GM15510 (cell line): ENCODE data around the gene ITGA8.

Experiments
- POLR2A ChIP-seq: IDR thresholded peaks from 3 replicates; pipeline ENCODE4 v1.6.1; 2011; ENCODE audit warnings: borderline replicate concordance; ENCODE audit not compliant: insufficient read length; ENCODE audit errors: extremely low read depth

The ITGA8 gene

DNA sequence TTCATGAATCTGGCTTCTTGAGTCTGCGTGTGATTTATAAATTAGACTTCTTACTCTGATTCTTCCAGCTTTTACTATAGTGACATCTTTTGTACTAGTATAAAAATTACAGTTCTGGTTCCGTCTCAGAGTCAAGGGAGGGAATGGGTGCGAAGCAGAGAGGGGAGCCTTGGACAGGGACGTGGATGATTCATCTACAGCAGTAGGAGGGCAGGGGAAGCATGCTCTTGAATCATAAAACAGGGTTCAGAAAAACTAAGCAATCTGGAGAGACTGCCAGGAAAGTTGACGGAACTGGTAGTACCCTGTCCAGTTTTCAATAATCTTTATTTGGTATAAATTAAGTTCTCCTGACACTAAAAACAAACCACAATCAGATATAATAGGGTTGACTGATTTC, 58.1 kb downstream of the ITGA8 start:
- no peak for TF ChIP-seq POLR2A

DNA sequence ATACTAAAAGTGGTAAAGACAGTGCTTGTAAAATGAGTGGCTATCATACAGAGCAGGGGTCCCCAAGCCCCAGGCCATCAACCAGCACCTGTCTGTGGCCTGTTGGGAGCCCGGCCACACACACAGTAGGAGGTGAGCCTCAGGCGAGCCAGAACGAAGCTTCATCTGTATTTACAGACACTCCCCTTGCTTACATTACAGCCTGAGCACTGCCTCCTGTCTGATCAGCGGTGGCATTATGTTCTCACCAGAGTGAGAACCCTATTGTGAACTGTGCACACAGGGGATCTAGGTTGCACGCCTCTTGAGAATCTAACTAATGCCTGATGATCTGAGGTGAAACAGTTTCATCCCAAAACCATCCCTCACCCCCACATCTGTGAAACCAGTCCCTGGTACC, 58.7 kb downstream of the ITGA8 start:
- TF ChIP-seq POLR2A = no peak

DNA sequence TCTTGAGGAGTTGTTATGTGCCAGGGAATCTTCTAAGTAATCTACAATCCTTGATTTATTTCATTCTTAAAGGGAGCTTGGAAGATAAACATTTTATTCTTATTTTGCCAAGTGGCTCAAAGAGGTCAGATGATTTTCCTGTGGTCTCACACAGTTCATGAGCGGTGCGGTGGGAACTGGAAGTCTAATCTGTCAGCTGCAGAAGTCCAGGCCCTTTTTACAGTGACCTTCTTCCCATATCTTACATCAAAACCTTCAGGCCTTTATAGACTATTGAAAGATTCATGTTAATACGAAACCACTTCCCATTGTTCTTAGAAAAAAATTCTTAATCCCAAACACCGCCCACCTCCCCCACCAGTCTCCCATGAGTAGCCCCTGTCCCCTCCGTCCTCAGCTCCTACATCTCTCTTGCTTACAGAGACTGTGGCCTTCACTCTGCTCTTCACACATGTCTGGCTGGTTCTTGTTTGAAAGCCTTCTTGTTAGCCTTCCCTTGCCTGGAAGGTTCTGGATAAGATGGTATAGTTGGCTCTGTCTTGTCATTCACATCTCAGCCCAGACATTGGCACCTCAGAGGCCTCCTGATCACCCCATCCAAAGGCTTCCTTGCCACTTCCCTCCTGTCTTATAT, 61.5 kb downstream of the ITGA8 start:
- no peak for TF ChIP-seq POLR2A

DNA sequence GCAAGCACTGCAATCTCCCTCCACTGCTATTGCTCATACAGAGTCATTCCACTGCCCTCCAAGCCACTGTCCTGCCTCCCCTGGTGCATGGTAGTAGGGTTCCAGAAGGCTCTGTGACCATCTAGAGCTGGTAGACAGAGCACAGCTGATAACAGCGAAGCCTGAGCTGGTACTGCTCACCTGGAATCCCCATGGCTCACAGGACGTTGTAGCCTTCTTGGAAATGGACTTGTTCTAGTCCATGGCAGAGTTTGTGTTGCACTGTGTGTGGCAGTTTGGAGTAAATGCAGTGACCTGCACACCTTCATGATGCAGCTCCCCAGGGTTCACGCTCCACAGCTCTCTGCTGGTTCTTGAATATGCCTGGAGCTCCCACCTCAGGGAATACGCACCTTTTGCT, 67.0 kb downstream of the ITGA8 start:
- no peak for TF ChIP-seq POLR2A

DNA sequence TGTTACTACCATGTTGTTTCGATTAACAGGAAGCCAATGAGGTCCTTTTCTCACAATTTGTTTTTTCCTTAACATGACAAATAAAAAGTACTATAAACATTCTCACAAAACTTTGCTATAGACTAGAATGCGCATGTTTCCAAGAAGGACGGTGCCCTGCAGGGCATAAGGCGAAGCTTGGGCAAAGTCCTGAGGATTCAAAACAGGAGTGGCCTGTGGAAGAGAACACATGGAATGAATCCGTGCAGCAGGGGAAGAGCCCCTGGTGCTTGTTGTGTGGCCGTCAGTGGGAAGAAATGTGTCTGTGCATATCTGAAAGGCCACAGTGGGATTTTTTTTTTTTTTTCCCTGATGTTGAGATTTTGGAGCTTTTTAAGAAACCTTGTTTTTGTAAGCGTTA, 67.6 kb downstream of the ITGA8 start:
- TF ChIP-seq POLR2A = no peak

DNA sequence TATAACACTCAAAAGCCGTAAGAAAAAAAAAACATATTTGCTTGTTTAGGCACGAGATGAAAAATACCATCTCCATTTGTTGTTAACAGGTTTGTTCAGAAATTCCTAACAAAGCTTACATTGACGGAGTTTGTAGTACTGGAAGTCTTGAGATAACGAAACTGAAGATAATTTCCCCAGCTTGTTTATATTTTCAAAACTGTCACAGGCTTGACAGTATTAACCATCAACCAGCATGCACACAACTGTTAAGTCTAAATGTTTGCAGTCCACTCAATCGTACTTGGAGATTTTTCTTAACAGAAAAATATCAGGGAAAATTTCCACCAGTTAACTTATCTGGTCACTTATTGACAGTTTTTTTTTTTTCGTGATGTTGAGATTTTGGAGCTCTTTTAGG, 68.5 kb downstream of the ITGA8 start:
- no peak for TF ChIP-seq POLR2A

DNA sequence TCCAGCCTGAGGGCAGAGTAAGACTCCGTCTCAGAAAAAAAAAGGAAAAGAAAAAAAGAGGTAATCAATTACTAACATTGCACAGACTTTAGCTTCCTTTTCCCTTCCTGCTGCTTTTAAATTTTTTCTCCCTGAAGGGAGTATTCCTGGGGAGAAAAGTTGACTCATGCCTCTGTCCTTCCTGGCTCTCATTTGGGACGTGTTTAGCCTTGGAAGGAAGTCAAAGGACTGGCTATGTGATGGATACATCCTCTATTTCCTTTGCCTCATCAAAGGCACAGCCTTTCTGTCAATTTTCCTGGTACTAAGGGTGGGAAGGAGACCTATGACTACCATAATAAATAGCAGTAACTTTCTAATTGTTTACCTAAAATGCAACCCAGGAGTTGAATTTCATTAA, 77.6 kb downstream of the ITGA8 start:
- TF ChIP-seq POLR2A = no peak

DNA sequence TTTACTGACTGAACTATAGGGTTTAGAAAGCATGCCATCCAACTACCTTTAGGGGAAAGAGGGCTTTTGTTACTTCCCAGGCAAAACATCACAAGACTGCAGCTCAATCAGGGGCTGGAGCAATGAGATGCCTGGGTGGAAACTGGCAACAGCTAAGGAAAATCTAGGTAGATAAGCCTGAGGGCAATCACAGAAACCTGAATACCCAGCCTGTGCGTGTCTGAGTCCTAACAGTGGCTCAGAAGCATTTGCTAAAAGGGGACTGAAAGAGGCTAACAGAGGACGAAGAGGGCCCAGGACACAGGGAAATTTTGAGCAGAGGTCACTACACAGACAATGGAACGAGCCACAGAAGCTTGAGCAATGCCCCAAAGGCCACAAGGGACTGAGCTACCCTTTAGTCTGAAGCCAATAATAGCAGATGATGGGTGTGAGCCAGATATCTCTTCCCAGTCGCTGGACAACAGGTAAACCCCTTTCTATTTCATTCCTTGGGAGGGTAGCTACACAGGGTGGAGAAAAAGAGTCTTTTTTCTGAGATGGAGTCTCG, 79.1 kb downstream of the ITGA8 start:
- TF ChIP-seq POLR2A = no peak

DNA sequence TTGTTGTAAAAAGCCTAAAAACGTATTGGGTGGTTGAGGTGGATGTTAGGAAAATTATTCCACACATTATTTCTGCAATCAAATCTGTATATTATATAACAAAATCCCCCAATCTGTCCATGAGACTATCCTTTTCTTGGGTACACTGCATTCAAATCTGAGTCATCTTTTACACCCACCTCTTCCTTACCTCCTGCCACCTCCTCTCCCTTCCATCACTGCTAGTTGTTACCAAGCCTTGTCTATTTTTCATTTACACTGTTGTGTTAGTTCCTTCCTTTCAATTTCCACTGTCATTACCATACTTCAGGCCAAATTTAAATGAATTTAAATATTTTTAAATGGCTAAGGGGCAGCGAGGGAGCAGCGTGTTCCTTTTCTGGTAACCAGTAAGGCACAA, 83.3 kb downstream of the ITGA8 start:
- TF ChIP-seq POLR2A = no peak

DNA sequence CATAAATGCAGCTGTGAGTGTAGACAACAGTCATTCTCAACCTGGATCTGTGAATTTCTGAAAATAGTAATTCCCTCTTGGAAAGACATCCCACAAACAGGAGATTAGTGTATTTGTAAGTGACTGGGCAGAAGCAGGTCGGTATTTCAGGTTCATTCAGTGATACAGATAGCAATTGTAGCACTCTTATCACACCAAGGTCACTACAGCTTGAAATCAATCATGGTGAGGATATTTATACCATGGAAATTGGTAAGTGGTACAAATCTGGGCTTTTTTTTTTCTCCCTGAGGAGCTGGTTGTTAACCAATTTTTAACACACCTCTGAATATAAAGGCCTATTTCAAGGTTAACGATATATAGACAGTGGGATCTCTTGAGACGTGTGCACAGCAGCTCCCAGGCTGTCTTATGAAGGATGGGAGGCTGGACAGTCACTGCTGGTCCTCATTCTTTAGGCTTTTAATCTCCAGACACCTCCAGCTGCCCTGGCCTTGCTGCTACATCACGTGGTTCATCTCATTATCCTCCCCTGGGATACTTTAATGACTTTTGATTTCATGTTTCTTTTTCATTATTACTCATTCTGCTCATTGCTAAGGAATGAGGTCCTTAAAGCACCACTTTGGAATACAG, 87.1 kb downstream of the ITGA8 start:
- no peak for TF ChIP-seq POLR2A

DNA sequence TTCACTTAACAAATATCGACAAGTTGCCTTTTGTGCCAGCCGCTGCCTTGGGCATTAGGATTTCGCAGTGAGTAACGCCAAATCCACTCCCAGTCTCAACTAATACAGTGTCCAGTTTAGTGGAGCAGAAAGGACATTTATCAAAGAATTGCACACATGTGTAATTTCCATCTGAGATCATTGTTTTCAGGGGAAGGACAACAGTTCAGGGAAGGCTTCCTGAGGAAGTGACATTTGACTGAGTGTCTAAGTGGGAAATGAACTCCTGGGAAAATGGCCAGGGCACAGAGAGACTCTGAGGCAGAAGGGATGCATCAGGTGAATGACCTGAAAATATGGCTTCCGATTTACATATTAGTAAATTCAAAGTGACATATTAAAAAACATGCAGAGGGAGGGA, 89.4 kb downstream of the ITGA8 start:
- TF ChIP-seq POLR2A = no peak

DNA sequence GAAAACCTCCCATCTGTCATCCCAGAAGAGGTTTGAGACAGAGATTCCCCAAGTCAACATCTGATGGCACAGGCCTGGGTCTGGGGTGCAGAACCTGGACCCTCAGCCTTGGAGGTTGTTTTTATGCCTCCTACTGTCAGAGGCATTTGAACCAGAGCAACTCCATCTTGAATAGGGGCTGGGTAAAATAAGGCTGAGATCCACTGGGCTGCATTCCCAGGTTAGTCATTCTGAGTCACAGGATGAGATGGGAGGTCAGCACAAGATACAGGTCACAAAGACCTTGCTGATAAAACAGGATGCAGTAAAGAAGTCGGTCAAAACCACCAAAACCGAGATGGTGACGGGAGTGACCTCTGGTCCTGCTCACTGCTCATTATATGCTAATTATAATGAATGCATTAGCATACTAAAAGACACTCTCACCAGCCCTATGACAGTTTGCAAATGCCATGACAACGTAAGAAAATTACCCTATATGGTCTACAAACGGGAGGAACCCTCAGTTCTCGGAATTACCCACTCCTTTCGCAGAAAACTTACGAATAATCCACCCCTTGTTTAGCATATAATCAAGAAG, 92.0 kb downstream of the ITGA8 start:
- no peak for TF ChIP-seq POLR2A

DNA sequence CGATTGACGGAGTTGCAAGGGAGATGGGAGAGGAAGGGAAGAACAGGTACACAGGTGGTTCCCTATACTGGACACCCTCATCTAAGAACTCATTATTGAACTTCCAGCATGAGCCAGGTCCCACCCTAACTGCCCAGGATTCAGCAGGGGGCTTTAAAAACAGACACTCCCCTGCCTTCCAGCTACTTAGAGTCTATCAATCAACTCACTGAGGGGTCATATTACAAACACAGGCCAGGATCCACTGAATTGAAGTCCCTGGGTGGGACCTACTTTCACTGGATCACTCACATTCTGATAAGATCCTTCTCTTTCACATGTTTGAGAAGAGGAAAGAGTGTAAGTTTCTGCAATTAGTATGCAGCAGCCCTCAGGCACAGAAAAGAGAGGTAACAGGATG, 92.8 kb downstream of the ITGA8 start:
- no peak for TF ChIP-seq POLR2A

DNA sequence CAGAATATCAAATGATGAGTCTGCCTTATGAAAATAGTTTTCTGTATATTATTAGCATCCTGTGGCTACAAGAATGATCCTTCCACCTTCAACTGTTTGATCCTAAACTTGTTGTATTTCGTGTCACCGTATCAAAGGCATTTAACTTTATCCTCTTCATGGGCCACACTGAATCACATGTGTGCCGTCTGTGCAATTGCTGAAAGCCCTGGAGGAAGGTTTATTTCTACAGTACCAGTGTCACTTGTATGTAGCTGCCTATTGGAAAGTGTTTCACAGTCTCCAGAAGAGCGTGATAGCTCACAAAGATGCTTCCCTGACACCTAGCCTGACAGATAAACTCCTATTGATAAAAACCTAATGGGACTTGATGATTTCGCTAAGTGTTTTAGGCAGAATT, 94.5 kb downstream of the ITGA8 start:
- no peak for TF ChIP-seq POLR2A

DNA sequence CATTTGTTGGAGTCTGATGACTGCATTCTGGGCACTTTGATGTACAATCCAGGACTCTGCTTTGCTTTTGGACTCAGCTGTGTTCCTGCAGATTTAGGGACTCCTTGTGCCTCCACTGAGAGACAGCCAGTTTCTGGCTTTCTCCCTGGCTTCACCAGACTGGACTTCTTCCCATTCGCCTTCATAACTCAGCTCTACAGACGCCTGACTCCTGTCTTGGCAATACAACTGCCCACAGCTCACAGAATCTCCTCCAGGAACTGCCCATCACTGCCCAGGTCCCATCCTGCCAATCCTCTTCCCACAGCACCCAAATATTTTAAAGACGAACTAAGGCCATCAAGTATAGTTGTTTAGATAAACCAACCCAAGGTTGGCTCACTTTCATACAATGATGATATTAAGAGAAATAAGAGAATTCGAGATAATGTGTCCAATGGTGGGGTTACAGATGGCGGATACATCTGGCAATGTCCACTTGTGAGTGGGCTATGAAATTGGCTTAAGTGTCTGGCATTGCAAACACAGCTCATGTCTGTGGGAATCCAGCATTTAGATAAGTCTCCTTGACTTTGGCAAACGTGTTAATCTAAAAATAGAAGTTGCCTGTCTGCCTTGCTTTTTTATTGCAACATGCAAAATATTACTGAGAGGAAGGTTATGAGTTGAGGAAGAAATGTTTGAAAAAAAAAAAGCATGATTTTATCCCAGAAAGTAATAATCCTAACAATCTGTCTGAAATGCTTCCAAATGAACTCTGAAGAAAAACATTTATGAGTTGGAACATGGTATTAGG, 95.1 kb downstream of the ITGA8 start:
- no peak for TF ChIP-seq POLR2A
